Testis (tissue), 3 donors: ENCODE results near the gene YTHDF1. TPM values are rescaled to one million over a fixed set of nuclear protein-coding genes. Genes with fewer than 3 reads are reported as not detected.

Source experiments
- DNase-seq: peaks from one replicate; pipeline ENCODE4 v3.0.0-alpha.2; 2019
- H3K27ac ChIP-seq, 2 donors: fragments of 200-600 bp; sonication (generic); one replicate each; pipeline ENCODE4 v1.5.1; 2019
- H3K27me3 ChIP-seq: fragments of 200-600 bp; sonication (generic); one replicate; pipeline ENCODE4 v1.5.1; 2019
- H3K36me3 ChIP-seq: fragments of 200-600 bp; sonication (generic); one replicate; pipeline ENCODE4 v1.5.1; 2017; ENCODE audit warnings: low read depth; ENCODE audit errors: missing control alignments
- H3K4me1 ChIP-seq: fragments of 200-600 bp; sonication (generic); one replicate; pipeline ENCODE4 v1.5.1; 2019
- H3K4me3 ChIP-seq, 2 donors: fragments of 200-600 bp; sonication (generic); one replicate each; pipeline ENCODE4 v1.5.1; 2017 to 2019
- H3K9me3 ChIP-seq: fragments of 200-600 bp; sonication (generic); one replicate; pipeline ENCODE4 v1.5.1; 2017
- CTCF ChIP-seq, 3 experiments: fragments of 450-650 bp in 2 of 3; fragments of 200-600 bp in 1 of 3; sonication (generic) in 1 of 3; IDR thresholded peaks; one replicate each; pipeline ENCODE4 v1.5.1; 2016 to 2019; ENCODE audit warnings: antibody characterized with exemption in 3 of 3, mild to moderate bottlenecking in 2 of 3, moderate library complexity in 1 of 3
- POLR2A ChIP-seq: fragments of 450-650 bp; IDR thresholded peaks from one replicate; pipeline ENCODE4 v1.6.1; 2017; ENCODE audit warnings: antibody characterized with exemption, mild to moderate bottlenecking, moderate library complexity
- WGBS, 2 donors: methylation state at CpG; one replicate each; pipeline ENCODE4 v1.1.5; 2018; 5-methylcytosine and 5-hydroxymethylcytosine counted together
- intact Hi-C: fragments of 100-400 bp; cut with DNase I; formaldehyde crosslinking; loops from one replicate; pipeline ENCODE4 v1.15.1; 2023; ENCODE audit warnings: low total_unique reads
- polyA plus RNA-seq: library from polyadenylated mRNA; stranded (reverse); fragments of 350-450 nt; fragmentation: Illumina TruSeq; extraction: RNeasy Lipid Tissue Mini Kit (QIAGEN cat#74804); gene quantifications from one replicate; pipeline ENCODE4 v1.2.3, GENCODE V29; 2014; ENCODE audit warnings: low read depth, low replicate concordance; ENCODE audit not compliant: insufficient read depth
- total RNA-seq, 2 donors: library from RNA; depleted of rRNA; stranded (reverse); fragments of >200 nt; gene quantifications; one replicate each; pipeline ENCODE4 v1.2.3, GENCODE V29; 2016

Gene YTHDF1
- total and polyA plus RNA-seq, 3 donors from 2014 or later: 37.2 to 56.9 (median 55.7) TPM

- Histone ChIP-seq H3K27me3 (no peaks in the 10 kb centered on the region), H3K36me3 (no peaks in the 10 kb centered on the region), H3K9me3 (no peaks in the 10 kb centered on the region), H3K27ac (no peak overlapping the region), H3K4me1 (peaks cover 21% of the 10 kb centered on the region), H3K4me3 (no peak overlapping the region)
- 94 to 96% methylated on average over 12 to 29 of the region's 29 CpGs for WGBS, 2 donors
- no peak for DNase-seq
- TF ChIP-seq CTCF (IDR thresholded peaks at IDR 0.05) (no peak), POLR2A (no peak)
- intact Hi-C loops: no loop called here
These were observed 13.0 kb downstream of the YTHDF1 start for GRCh38 chr20:63202811-63203526.

DNA sequence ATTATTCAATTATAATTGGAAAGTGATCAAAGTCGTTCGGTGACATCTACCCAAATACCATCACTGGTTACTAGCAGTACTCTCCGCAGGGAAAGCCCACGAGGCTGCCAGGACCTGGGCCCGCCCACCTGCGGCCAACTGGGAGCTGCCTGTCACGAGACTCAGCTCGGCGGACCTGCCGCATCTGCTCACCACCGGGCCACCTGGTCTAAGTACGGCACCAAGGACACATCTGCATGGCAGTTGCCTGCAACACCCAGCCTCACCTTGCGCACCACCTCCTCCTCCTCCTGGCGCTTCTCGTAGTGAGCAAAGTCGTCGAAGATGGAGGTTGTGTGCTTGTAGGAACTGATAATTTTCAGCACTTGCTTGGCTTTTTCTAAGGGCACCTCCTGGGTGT is 13.9 kb downstream of the YTHDF1 start:
- intact Hi-C loops: no loop called here
- Histone ChIP-seq H3K4me1 (peaks cover 28% of the 10 kb centered on the region), H3K27ac (no peak overlapping the region), H3K9me3 (no peaks in the 10 kb centered on the region), H3K27me3 (no peaks in the 10 kb centered on the region), H3K4me3 (no peak overlapping the region), H3K36me3 (no peaks in the 10 kb centered on the region)
- TF ChIP-seq CTCF (IDR thresholded peaks at IDR 0.05): no peak
- TF ChIP-seq POLR2A: no peak
- DNase-seq: no peak
- WGBS, 2 donors: 90 to 94% methylated on average over 16 to 17 of the region's 17 CpGs

GRCh38 chr20:63198606-63199005 is 17.3 kb downstream of the YTHDF1 start:
- Histone ChIP-seq H3K36me3 (no peaks in the 10 kb centered on the region), H3K27ac (no peak overlapping the region), H3K9me3 (no peaks in the 10 kb centered on the region), H3K4me3 (no peak overlapping the region), H3K27me3 (no peaks in the 10 kb centered on the region), H3K4me1 (peaks cover 23% of the 10 kb centered on the region)
- no peak for TF ChIP-seq CTCF (IDR thresholded peaks at IDR 0.05)
- no peak for TF ChIP-seq POLR2A
- DNase-seq: peak; percentile 34
- intact Hi-C loops: no loop called here
- WGBS, 2 donors: 36 to 39% methylated on average over 7 of the region's 7 CpGs

- no peak overlapping the region for H3K4me3 ChIP-seq
- no peak overlapping the region for H3K27ac ChIP-seq
- no peak for TF ChIP-seq POLR2A
- intact Hi-C loops: no loop called here
- no peaks in the 10 kb centered on the region for H3K36me3 ChIP-seq
- no peaks in the 10 kb centered on the region for H3K9me3 ChIP-seq
- WGBS, 2 donors: 70 to 84% methylated on average over 6 to 9 of the region's 9 CpGs
- no peaks in the 10 kb centered on the region for H3K27me3 ChIP-seq
- peaks cover 23% of the 10 kb centered on the region for H3K4me1 ChIP-seq
- DNase-seq: no peak
These were observed 19.0 kb downstream of the YTHDF1 start for GRCh38 chr20:63196768-63197470.

DNA sequence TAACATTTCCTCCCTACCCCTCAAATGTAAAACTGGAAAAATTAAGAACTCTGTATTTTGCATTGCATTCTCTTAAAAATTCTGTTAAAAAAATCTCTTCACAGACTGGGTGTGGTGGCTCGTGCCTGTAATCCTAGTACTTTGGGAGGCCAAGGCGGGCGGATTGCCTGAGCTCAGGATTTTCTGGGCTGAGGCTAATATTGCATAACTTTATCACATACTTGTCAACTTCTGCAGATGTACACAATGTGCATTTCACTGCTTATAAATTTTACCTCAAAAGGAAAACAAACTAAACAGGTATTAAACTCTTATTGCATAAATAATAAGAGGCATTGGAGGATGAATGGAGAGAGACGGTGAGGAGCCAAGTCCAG is 21.1 kb downstream of the YTHDF1 start:
- H3K36me3 ChIP-seq: no peaks in the 10 kb centered on the region
- 93 to 95% methylated on average over 4 of the region's 4 CpGs for WGBS, 2 donors
- DNase-seq: no peak
- TF ChIP-seq POLR2A: no peak
- no peak for TF ChIP-seq CTCF (IDR thresholded peaks at IDR 0.05)
- no peak overlapping the region for H3K27ac ChIP-seq
- H3K9me3 ChIP-seq: no peaks in the 10 kb centered on the region
- H3K4me3 ChIP-seq: no peak overlapping the region
- H3K4me1 ChIP-seq: peaks cover 23% of the 10 kb centered on the region
- intact Hi-C loops: no loop called here
- no peaks in the 10 kb centered on the region for H3K27me3 ChIP-seq
